ENCODE data around the gene WDR7. TPM values are rescaled to one million over a fixed set of nuclear protein-coding genes. Genes with fewer than 3 reads are reported as not detected.

Gene WDR7
- total RNA-seq, 1 experiment from 2014 or later: 11.5 TPM

DNA sequence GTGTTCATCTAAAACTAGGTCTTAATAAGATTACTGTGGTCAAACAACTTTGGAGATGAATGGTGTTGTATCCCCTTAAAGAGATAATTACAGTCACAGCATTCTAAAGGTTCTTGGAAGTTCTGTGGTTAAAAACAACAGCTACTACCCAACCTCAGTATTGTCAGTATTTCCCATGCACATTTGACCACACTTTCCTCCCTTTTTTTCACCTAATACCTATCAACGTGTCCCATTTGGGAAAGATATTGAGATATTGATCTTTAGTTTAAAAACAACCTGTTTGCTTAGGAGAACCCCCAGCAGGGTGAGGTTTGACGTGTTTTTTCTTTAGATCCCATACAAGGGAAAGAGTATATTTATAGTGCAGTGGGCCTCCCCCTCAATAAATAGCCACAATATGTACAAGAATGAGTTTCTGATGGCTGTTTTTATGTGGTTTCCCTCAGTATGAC lies 65.6 kb downstream of the WDR7 start:
- H3K4me2 ChIP-seq (ENCODE audit: low read length): no peak overlapping the region
- ATAC-seq: no peak
- H3K79me2 ChIP-seq (ENCODE audit: insufficient read depth, low read length): no peaks in the 10 kb centered on the region
- H3K27ac ChIP-seq (ENCODE audit: low read depth, low read length): no peak overlapping the region
- no peak overlapping the region for H2AFZ ChIP-seq (ENCODE audit: low read depth, low read length, poor library complexity, severe bottlenecking)
- H3K4me1 ChIP-seq (ENCODE audit: control insufficient read depth in 1 of 2, insufficient read depth in 2 of 2, low read length in 2 of 2): no peaks in the 10 kb centered on the region
- H3K9me2 ChIP-seq (ENCODE audit: insufficient read depth): no peaks in the 10 kb centered on the region
- RAD21 ChIA-PET (ENCODE audit: low non-redundant PET in 1 of 2, low total read pairs in 2 of 2, uncharacterized antibody in 2 of 2, unreplicated experiment in 2 of 2): no interaction called here
- no peak for DNase-seq (ENCODE audit: low read depth, low spot score)
- TF ChIP-seq RAD21 (IDR thresholded peaks at IDR 0.05; ENCODE audit: low read depth) (no peak), SIN3A (IDR thresholded peaks at IDR 0.05; ENCODE audit: low read depth) (no peak), CTCF (IDR thresholded peaks at IDR 0.05 in 2 of 3, conservative IDR thresholded peaks at IDR 0.05 in 1 of 3; ENCODE audit: borderline replicate concordance in 1 of 3, insufficient read depth in 1 of 3, low read depth in 2 of 3, low read length in 2 of 3) (no peak), ZNF274 (IDR thresholded peaks at IDR 0.05; ENCODE audit: low read depth, low read length) (no peak), TCF7L2 (IDR thresholded peaks at IDR 0.05; ENCODE audit: borderline replicate concordance, extremely low read depth, insufficient read depth, insufficient read length) (no peak), ZFX (IDR thresholded peaks at IDR 0.05) (no peak), MAX (IDR thresholded peaks at IDR 0.05) (no peak), EGR1 (IDR thresholded peaks at IDR 0.05; ENCODE audit: low read depth) (no peak), CEBPB (IDR thresholded peaks at IDR 0.05; ENCODE audit: low read depth) (no peak)
- no peak overlapping the region for H3K4me3 ChIP-seq (replicated peaks in 1 of 2; ENCODE audit: low read depth in 1 of 2, low read length in 2 of 2)
- intact Hi-C loops (cut with micrococcal nuclease): no loop called here
- POLR2A ChIA-PET: no interaction called here
- no peaks in the 10 kb centered on the region for H4K20me1 ChIP-seq (ENCODE audit: insufficient read depth)
- H3K36me3 ChIP-seq (ENCODE audit: control insufficient read depth in 1 of 2, insufficient read depth in 2 of 2, low read length in 2 of 2): no peaks in the 10 kb centered on the region
- H3K9me3 ChIP-seq (ENCODE audit: control insufficient read depth in 1 of 2, insufficient read depth in 1 of 2, low read depth in 1 of 2, low read length in 2 of 2): no peaks in the 10 kb centered on the region
- no peaks in the 10 kb centered on the region for H3K27me3 ChIP-seq (ENCODE audit: insufficient read depth, low read length)
- H3K9ac ChIP-seq (ENCODE audit: low read length): no peak overlapping the region
- CTCF ChIA-PET: interaction anchor here (1.3 kb wide), 1 partner anchor 14 kb away, joined by 3 read pairs; no protein-coding TSS in a partner anchor
- BruUV-seq (replicated peaks): no TSS peak
